ENCODE data around the gene FPGS.

DNA sequence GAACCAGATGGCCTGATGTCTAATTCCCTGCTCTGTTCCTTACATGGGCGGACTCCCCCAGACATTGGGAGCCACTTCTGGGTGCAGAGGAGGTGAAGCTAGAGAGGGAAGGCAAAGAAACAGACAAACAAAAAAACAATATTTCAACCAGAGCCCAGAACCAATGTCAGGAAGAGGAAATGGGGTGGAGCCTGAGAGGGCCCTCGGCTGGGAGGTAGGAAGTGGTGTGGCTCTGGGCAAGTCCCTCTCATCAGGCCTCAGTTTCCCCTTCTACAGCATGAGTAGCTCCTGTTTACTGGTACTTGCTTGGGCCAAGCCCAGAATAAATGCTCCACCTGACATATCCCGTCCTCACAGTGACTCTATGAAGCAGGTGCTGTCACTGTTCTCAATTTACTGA lies 35.3 kb upstream of the FPGS start:
- TF ChIP-seq, protein P1, sequence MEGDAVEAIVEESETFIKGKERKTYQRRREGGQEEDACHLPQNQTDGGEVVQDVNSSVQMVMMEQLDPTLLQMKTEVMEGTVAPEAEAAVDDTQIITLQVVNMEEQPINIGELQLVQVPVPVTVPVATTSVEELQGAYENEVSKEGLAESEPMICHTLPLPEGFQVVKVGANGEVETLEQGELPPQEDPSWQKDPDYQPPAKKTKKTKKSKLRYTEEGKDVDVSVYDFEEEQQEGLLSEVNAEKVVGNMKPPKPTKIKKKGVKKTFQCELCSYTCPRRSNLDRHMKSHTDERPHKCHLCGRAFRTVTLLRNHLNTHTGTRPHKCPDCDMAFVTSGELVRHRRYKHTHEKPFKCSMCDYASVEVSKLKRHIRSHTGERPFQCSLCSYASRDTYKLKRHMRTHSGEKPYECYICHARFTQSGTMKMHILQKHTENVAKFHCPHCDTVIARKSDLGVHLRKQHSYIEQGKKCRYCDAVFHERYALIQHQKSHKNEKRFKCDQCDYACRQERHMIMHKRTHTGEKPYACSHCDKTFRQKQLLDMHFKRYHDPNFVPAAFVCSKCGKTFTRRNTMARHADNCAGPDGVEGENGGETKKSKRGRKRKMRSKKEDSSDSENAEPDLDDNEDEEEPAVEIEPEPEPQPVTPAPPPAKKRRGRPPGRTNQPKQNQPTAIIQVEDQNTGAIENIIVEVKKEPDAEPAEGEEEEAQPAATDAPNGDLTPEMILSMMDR (IDR thresholded peaks at IDR 0.05): no peak
- TF ChIP-seq POLR2A (IDR thresholded peaks at IDR 0.05): no peak
